ENCODE measurements around the gene NACAD. TPM values are rescaled to one million over a fixed set of nuclear protein-coding genes. Genes with fewer than 3 reads are reported as not detected.

The NACAD gene
- total and polyA plus RNA-seq, 8 donors: 0.29 to 24.1 (median 1.1) TPM

DNA sequence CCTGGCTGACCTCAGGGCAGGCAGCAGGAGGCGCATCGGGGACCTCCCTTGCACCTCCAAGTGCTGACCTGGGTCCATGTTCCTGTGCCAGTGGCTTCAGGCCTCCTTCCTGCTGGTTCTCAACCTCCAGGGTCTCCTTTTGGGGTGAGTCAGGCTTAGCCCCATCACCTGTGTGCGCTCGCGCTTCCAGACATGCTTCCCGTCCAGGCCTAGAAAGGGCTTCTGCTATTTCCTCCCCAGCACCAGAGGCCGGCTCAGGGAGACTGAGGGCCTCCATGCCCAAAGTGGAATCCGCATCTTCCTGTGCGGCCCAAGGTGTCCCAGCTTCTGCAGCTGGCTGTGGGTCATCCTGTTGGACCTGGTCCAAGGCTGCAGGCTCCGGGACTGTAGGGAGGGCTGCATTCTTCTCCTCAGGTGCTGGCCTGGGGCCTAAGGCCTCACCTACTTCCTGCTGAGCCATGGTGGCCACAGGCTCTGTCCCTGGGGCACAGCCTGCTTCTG is 5.9 kb downstream of the NACAD start:
- intact Hi-C loops (cut with DNase I; ENCODE audit: low total_unique reads): no loop called here
- 50 to 85% (median 77%) methylated on average over 4 to 10 of the region's 10 CpGs for WGBS, 5 donors
- TF ChIP-seq, protein P1, sequence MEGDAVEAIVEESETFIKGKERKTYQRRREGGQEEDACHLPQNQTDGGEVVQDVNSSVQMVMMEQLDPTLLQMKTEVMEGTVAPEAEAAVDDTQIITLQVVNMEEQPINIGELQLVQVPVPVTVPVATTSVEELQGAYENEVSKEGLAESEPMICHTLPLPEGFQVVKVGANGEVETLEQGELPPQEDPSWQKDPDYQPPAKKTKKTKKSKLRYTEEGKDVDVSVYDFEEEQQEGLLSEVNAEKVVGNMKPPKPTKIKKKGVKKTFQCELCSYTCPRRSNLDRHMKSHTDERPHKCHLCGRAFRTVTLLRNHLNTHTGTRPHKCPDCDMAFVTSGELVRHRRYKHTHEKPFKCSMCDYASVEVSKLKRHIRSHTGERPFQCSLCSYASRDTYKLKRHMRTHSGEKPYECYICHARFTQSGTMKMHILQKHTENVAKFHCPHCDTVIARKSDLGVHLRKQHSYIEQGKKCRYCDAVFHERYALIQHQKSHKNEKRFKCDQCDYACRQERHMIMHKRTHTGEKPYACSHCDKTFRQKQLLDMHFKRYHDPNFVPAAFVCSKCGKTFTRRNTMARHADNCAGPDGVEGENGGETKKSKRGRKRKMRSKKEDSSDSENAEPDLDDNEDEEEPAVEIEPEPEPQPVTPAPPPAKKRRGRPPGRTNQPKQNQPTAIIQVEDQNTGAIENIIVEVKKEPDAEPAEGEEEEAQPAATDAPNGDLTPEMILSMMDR (IDR thresholded peaks at IDR 0.05): no peak
- TF ChIP-seq EP300 (IDR thresholded peaks at IDR 0.05): no peak
- H3K36me3 ChIP-seq: peaks cover 0 to 26% (median 3%) of the 10 kb centered on the region in 4 donors
- DNase-seq: no peak
- no peaks in the 10 kb centered on the region for H3K9me3 ChIP-seq
- H3K27me3 ChIP-seq: peaks cover 0 to 2% (median 0%) of the 10 kb centered on the region in 3 donors
- H3K27ac ChIP-seq: no peak overlapping the region
- H3K4me3 ChIP-seq: no peak overlapping the region
- H3K4me1 ChIP-seq: peaks cover 0 to 2% (median under 1%) of the 10 kb centered on the region in 4 donors

DNA sequence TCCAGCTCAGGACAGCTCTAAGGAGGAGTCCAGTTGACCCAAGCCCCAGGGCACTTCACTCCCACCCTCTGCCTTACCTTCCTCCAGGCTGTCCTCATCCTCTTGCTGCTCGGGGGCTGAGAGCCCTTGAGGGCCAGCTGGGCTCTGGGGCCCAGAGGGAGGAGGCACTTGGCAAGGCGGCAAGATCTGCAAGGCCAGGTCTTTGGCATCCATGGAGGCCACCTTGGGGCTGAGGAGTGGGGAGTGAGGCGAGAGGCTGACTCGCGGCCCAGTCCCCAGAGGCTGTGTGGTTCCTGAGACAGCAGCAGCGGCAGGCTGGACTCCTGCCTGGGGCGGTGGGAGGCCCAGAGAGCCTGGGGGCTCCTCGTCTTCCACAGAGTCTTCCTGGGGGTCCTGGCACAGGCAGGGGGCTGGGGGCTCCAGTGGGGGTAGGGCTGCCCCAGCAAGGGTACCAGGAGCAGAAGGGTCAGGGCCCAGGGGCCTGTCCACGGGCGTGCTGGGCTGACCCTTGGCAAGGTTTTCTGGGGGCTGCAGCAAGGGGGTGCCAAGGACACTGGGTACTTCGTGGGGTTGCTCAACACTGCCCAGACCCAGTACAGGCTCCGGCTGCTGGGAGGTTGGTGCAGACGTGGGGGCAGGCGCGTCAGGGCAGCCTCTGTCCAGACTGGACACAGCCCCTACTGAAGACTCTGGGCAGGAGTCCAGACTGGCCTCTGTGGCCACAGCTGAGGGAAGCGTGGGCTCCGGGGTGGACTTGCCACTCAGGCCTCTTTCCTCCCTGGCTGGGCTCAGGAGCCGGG is 6.5 kb downstream of the NACAD start:
- WGBS, 5 donors: 68 to 84% (median 81%) methylated on average over 14 to 18 of the region's 18 CpGs
- Histone ChIP-seq H3K9me3 (no peaks in the 10 kb centered on the region), H3K27me3 (no peaks in the 10 kb centered on the region), H3K4me3 (no peak overlapping the region), H3K4me1 (no peaks in the 10 kb centered on the region), H3K36me3 (peaks cover under 1 to 32% (median 10%) of the 10 kb centered on the region in 4 donors), H3K27ac (no peak overlapping the region)
- intact Hi-C loops (cut with DNase I; ENCODE audit: low total_unique reads): no loop called here
- DNase-seq: no peak
- TF ChIP-seq POLR2A (IDR thresholded peaks at IDR 0.05): no peak

DNA sequence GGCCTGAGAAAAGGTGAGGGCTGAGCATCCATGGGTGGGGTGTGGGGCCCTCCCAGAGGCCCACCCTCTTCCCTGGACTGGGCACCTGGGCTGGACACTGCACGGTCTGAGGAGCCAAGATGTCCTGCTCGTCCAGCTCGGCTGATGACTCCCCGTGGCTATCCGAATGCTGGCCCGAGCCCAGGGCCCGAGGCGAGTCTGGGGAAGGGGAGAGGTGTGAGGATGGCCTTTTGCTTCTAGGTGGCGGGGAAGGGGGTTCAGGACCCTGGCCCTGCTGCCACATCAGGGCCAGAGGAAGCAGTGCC is 7.1 kb downstream of the NACAD start:
- no peak for TF ChIP-seq POLR2AphosphoS5 (IDR thresholded peaks at IDR 0.05)
- TF ChIP-seq, protein P1 (IDR thresholded peaks at IDR 0.05): no peak
- TF ChIP-seq POLR2A (IDR thresholded peaks at IDR 0.05): no peak
- TF ChIP-seq EP300 (IDR thresholded peaks at IDR 0.05): no peak
- Histone ChIP-seq H3K36me3 (peaks cover 6 to 38% (median 16%) of the 10 kb centered on the region in 4 donors), H3K4me1 (no peaks in the 10 kb centered on the region), H3K9me3 (no peaks in the 10 kb centered on the region), H3K27me3 (no peaks in the 10 kb centered on the region), H3K27ac (no peak overlapping the region), H3K4me3 (no peak overlapping the region)
- no peak for DNase-seq
- WGBS, 5 donors: 85 to 100% (median 91%) methylated on average over 3 to 9 of the region's 9 CpGs
- intact Hi-C loops (cut with DNase I; ENCODE audit: low total_unique reads): no loop called here

DNA sequence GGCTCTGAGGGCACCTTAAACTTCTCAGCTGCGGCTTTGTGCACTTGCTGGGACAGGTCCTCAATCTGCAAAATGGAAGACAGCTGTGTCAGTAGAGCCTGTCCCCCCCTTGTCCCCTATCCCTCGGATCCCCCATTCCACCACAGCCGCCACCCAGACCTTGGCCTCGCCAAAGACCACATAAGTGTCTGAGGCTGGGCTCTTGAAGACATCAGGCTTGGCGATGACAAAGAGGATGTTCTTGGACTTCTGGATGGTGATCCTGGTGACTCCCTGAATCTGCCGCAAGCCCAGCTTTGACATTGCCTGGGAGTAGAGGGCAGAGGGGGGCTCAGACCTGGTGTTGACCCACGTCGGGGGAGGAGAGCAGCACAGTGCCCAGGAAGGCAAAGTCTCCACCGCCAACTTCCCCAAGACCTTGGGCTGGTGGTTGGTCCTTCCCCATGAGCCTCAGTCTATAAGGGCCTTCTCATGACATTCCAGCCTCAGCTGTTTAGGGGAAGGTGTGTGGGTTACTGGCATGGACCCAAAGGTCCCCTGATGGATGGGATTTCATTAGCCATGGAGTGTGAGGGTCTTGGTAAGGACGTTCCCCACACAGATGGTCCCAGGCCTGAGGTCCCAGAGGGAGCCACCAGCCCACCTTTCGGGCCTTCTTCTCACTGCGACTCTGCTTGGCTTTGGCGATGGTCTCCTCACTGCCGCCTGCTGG is 7.7 kb downstream of the NACAD start:
- H3K27ac ChIP-seq: no peak overlapping the region
- H3K4me1 ChIP-seq: no peaks in the 10 kb centered on the region
- intact Hi-C loops (cut with DNase I; ENCODE audit: low total_unique reads): no loop called here
- TF ChIP-seq, protein P1 (IDR thresholded peaks at IDR 0.05): no peak
- TF ChIP-seq POLR2A (IDR thresholded peaks at IDR 0.05): no peak
- TF ChIP-seq EP300 (IDR thresholded peaks at IDR 0.05): no peak
- no peak for TF ChIP-seq POLR2AphosphoS5 (IDR thresholded peaks at IDR 0.05)
- no peaks in the 10 kb centered on the region for H3K9me3 ChIP-seq
- no peak overlapping the region for H3K4me3 ChIP-seq
- no peaks in the 10 kb centered on the region for H3K27me3 ChIP-seq
- 84 to 89% (median 86%) methylated on average over 10 to 14 of the region's 14 CpGs; no CpG with 5 or more reads in 1 of the 5 donors for WGBS, 5 donors
- peaks cover 10 to 43% (median 21%) of the 10 kb centered on the region in 4 donors for H3K36me3 ChIP-seq
- DNase-seq: peak in 1 of 2 donors; percentile 4

All from stomach (tissue), 9 donors.